Measurements from ENCODE around the gene SBSN.

SBSN gene

DNA sequence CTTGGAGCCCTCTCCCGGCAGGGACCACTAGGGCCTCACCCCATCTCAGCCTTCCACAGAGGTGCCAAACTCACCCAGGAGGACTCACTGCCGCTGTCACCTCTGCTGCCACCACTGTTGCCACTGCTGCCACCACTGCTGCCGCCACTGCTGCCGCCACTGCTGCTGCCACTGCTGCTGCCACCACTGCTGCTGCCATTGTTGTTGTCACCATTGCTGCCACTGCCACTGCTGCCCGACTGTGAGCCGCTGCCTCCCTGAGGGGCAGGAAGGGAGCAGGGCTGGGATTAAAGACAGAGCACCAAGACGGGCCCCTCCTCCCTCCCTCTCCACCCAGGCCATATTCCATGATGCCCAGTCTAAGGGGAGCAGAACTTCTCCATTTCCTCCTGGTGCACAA lies 16.8 kb downstream of the SBSN start:
- TF ChIP-seq POLR2A (IDR thresholded peaks at IDR 0.05; ENCODE audit: low read depth, low read length) (no peak), SPI1 (IDR thresholded peaks at IDR 0.05; ENCODE audit: low read depth, low read length) (no peak), POU2F2 (IDR thresholded peaks at IDR 0.05; ENCODE audit: low read depth, low read length) (no peak), TAF1 (IDR thresholded peaks at IDR 0.05; ENCODE audit: low read depth, low read length) (no peak), PAX5 (IDR thresholded peaks at IDR 0.05; ENCODE audit: insufficient read depth, low read length, severe bottlenecking) (no peak), POLR2AphosphoS5 (IDR thresholded peaks at IDR 0.05; ENCODE audit: low read depth, low read length) (no peak)
- DNase-seq (ENCODE audit: insufficient read length, low spot score) (no peak), FAIRE-seq (no peak)

DNA sequence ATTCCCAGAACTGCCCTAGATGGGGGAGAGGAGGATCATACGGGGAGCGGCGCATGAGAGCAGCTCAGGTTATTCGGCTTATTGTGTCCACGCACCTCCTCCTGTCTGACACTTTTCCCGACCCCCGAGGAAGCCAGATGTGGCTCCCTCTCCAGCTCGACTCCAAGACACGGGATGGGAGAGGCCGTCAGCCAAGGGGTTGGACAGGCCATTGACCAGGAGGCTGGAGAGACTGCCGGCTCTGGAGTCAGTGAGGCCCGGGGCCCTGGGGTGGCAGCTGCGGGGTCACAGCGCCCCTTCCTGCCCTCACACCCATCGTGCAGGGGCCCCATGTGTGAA lies 17.5 kb downstream of the SBSN start:
- no peak for FAIRE-seq
- DNase-seq (ENCODE audit: insufficient read length, low spot score), result no peak
- TF ChIP-seq POLR2AphosphoS5 (IDR thresholded peaks at IDR 0.05; ENCODE audit: low read depth, low read length), result no peak
- no peak for TF ChIP-seq POLR2A (IDR thresholded peaks at IDR 0.05; ENCODE audit: low read depth, low read length)
- TF ChIP-seq TAF1 (IDR thresholded peaks at IDR 0.05; ENCODE audit: low read depth, low read length), result no peak
- TF ChIP-seq PAX5 (IDR thresholded peaks at IDR 0.05; ENCODE audit: insufficient read depth, low read length, severe bottlenecking), result no peak
- TF ChIP-seq POU2F2 (IDR thresholded peaks at IDR 0.05; ENCODE audit: low read depth, low read length), result no peak
- no peak for TF ChIP-seq SPI1 (IDR thresholded peaks at IDR 0.05; ENCODE audit: low read depth, low read length)

DNA sequence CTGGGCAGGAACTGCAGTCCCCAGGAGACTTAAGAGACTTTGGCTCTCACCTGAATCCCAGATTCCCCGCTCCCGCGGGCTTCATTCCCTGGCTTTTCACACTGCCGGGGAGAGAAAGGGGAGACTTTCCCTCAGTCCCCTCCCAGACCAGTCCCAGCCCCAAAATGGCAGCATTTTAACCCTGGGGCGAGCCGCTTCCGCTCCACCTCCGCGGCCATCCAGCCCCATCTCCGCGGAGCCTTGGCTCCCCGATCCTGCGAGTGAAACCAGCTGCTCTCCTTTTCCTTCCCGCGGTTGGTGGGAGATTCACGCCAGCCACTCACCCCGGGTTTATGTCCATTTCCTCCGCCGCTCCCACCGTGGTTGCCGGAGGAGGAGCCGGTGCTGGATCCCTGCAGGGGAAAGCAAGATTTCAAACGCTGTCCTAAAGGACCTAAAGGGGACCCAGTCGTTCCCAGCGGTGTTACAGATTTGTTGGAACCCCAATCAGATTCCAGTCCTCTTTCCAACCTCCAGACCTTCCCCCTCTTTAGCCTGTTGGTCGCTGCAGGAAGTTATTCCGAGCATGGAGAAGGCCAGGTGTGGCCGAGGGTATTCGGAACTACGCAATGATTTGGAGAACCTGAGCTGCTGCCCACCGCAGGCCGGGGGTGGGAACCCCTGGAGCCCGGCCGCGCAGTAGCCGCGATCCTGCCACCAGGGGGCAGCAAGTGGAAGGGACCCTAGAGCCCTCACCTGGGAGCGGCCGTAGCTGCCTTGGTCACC lies 18.1 kb downstream of the SBSN start:
- TF ChIP-seq POLR2A (IDR thresholded peaks at IDR 0.05; ENCODE audit: low read depth, low read length), result peak; percentile 61
- no peak for TF ChIP-seq SPI1 (IDR thresholded peaks at IDR 0.05; ENCODE audit: low read depth, low read length)
- TF ChIP-seq TAF1 (IDR thresholded peaks at IDR 0.05; ENCODE audit: low read depth, low read length), result peak; percentile 88
- no peak for TF ChIP-seq PAX5 (IDR thresholded peaks at IDR 0.05; ENCODE audit: insufficient read depth, low read length, severe bottlenecking)
- DNase-seq (ENCODE audit: insufficient read length, low spot score) (peak; percentile 93), FAIRE-seq (peak; percentile 92)

DNA sequence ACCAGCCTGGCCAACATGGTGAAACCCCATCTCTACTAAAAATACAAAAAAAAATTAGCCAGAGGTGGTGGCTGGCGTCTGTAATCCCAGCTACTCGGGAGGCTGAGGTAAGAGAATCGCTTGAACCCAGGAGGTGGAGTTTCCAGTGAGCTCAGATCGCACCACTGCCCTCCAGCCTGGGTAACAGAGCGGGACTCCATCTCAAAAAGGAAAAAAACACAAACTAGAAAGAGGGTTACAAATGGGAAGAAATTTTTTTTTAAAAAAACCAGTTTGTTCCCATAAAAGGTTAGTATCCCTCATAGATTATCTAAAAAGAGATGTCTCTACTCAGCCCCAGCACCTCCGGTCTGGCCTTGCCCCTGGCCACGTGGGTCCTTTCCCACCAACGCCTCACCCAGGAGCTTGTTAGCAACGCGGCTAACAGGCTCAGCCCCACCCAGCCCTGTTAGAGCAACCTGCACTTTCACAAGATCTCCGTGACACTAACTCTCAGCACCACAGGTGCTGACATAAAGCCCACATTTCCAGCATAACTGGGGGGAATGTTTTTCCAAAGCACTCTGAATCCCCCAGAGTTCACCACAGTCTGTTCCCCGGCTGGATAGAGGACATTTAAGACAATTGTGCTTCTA lies 19.0 kb downstream of the SBSN start:
- DNase-seq (ENCODE audit: insufficient read length, low spot score) (no peak), FAIRE-seq (peak; percentile 79)
- no peak for TF ChIP-seq SPI1 (IDR thresholded peaks at IDR 0.05; ENCODE audit: low read depth, low read length)
- 0 out of 2 replicates have a peak, but pooled peaks have one; percentile 24 for TF ChIP-seq TAF1 (IDR thresholded peaks at IDR 0.05; ENCODE audit: low read depth, low read length)

DNA sequence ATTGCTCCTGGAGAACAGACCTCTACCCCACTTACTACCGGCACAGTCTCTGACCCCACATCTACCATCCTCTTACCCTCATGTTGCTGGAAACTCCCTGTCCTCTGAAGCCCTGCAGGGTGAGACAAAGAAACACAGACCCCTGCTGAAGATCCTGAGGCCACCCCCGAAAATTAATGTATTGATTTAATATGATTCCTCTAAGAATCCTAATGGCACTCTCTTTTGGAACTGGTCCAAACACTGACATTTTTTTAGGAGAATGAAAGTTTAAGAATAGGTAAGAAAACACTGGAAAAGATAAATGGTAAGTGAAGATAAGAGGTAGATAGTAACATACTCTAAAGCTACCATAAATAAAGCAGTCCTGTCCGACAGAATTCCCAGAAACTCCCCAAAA lies 20.0 kb downstream of the SBSN start:
- DNase-seq (ENCODE audit: insufficient read length, low spot score) (no peak), FAIRE-seq (no peak)
- TF ChIP-seq PAX5 (IDR thresholded peaks at IDR 0.05; ENCODE audit: insufficient read depth, low read length, severe bottlenecking) (no peak), TAF1 (IDR thresholded peaks at IDR 0.05; ENCODE audit: low read depth, low read length) (no peak), SPI1 (IDR thresholded peaks at IDR 0.05; ENCODE audit: low read depth, low read length) (no peak), POU2F2 (IDR thresholded peaks at IDR 0.05; ENCODE audit: low read depth, low read length) (no peak), POLR2A (IDR thresholded peaks at IDR 0.05; ENCODE audit: low read depth, low read length) (no peak), POLR2AphosphoS5 (IDR thresholded peaks at IDR 0.05; ENCODE audit: low read depth, low read length) (no peak)

DNA sequence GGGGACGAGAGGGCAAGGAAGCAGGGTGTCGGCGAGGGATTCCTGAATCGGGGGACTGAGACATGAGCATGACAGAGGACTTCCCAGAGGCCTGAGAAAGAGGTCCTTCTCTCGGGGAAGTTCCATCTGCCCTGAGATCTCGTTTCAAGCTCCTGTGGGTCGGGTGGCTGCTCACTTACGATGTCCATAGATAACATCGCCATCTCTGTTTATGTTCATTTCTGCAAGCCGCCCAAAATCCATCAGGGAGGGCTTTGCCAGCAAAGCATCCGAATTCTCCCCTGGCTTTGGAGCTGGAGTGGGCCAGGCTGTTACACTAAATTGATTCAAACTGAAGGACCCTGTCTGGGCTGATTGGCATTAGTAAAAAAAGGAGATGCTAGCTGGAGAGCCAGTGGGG lies 20.6 kb downstream of the SBSN start:
- TF ChIP-seq PAX5 (IDR thresholded peaks at IDR 0.05; ENCODE audit: insufficient read depth, low read length, severe bottlenecking) (no peak), POU2F2 (IDR thresholded peaks at IDR 0.05; ENCODE audit: low read depth, low read length) (no peak), POLR2A (IDR thresholded peaks at IDR 0.05; ENCODE audit: low read depth, low read length) (no peak), TAF1 (IDR thresholded peaks at IDR 0.05; ENCODE audit: low read depth, low read length) (no peak), SPI1 (IDR thresholded peaks at IDR 0.05; ENCODE audit: low read depth, low read length) (no peak), POLR2AphosphoS5 (IDR thresholded peaks at IDR 0.05; ENCODE audit: low read depth, low read length) (no peak)
- FAIRE-seq (no peak), DNase-seq (ENCODE audit: insufficient read length, low spot score) (no peak)

DNA sequence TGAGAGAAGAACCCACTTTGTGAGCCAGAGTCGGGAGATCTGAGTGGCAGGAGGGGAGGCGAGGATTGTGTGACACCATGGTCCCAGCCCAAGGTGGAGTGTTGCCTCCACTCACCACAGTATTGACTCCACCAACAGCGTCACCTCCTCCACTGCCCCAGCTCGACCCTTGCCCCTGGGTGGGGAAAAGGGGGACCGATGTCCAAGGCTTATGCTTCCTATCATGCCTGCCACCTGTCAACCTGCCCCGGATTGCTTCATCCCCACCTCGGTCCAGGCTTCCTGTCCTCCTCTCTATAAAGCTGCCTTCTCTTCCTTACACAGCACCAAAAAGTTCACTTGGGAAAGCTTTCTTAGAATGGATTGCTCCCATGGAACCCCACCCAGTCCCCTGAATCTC lies 22.1 kb downstream of the SBSN start:
- FAIRE-seq, result no peak

DNA sequence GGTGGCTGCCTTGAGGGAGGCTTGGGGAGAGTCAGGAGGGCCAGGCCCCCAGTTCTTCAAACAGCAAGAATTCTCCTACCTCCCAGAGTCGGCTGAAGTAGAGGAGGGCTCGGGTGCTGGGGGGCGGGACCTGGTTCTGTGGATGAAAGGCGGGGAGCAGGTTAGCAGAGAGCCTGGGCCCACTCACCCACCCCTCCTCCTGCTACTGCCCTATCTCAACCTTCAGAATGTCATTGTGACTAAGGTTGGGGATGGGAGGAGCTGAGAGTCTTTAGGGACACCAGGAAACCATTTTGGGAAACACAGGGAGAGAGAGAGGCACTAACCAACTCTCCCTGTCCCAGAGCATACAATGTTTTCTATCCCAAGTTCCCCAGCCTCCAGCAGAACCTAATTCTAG lies 25.4 kb downstream of the SBSN start:
- TF ChIP-seq TAF1 (IDR thresholded peaks at IDR 0.05; ENCODE audit: low read depth, low read length), result no peak
- no peak for TF ChIP-seq POLR2AphosphoS5 (IDR thresholded peaks at IDR 0.05; ENCODE audit: low read depth, low read length)
- no peak for TF ChIP-seq PAX5 (IDR thresholded peaks at IDR 0.05; ENCODE audit: insufficient read depth, low read length, severe bottlenecking)
- TF ChIP-seq SPI1 (IDR thresholded peaks at IDR 0.05; ENCODE audit: low read depth, low read length), result no peak
- TF ChIP-seq POU2F2 (IDR thresholded peaks at IDR 0.05; ENCODE audit: low read depth, low read length), result no peak
- TF ChIP-seq POLR2A (IDR thresholded peaks at IDR 0.05; ENCODE audit: low read depth, low read length), result no peak
- FAIRE-seq, result no peak
- no peak for DNase-seq (ENCODE audit: insufficient read length, low spot score)

More for the DNA sequence above, 22.1 kb downstream of the SBSN start:
- TF ChIP-seq POLR2AphosphoS5 (IDR thresholded peaks at IDR 0.05; ENCODE audit: low read depth, low read length) (no peak), POLR2A (IDR thresholded peaks at IDR 0.05; ENCODE audit: low read depth, low read length) (no peak), TAF1 (IDR thresholded peaks at IDR 0.05; ENCODE audit: low read depth, low read length) (no peak), POU2F2 (IDR thresholded peaks at IDR 0.05; ENCODE audit: low read depth, low read length) (no peak), PAX5 (IDR thresholded peaks at IDR 0.05; ENCODE audit: insufficient read depth, low read length, severe bottlenecking) (no peak), SPI1 (IDR thresholded peaks at IDR 0.05; ENCODE audit: low read depth, low read length) (no peak)
- DNase-seq (ENCODE audit: insufficient read length, low spot score), result no peak

DNA sequence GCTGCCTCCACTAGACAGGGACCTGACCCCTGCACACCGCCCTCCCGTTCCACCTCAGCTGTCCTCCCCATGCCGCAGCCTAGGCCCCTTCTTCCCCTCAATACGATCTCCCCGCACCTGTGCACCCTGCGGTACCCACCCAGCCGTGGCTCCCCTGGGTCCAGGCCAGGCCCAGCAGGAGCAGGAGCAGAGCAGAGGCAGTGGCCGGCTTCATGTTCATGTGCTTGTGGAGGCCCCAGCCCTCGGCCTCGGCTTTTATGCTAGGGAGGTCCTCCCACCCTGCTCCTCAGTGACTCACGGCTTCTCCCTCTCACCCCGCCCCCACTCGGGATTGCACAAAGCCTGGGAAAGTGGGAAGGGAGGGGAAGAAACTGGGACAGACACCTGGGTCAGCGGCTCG lies 26.4 kb downstream of the SBSN start:
- no peak for DNase-seq (ENCODE audit: insufficient read length, low spot score)
- FAIRE-seq, result no peak
- no peak for TF ChIP-seq PAX5 (IDR thresholded peaks at IDR 0.05; ENCODE audit: insufficient read depth, low read length, severe bottlenecking)
- TF ChIP-seq SPI1 (IDR thresholded peaks at IDR 0.05; ENCODE audit: low read depth, low read length), result no peak
- no peak for TF ChIP-seq POU2F2 (IDR thresholded peaks at IDR 0.05; ENCODE audit: low read depth, low read length)
- no peak for TF ChIP-seq POLR2A (IDR thresholded peaks at IDR 0.05; ENCODE audit: low read depth, low read length)
- no peak for TF ChIP-seq POLR2AphosphoS5 (IDR thresholded peaks at IDR 0.05; ENCODE audit: low read depth, low read length)
- TF ChIP-seq TAF1 (IDR thresholded peaks at IDR 0.05; ENCODE audit: low read depth, low read length), result no peak
